IMR-90 (cell line): ENCODE results near the gene UGGT1. TPM values are rescaled to one million over a fixed set of nuclear protein-coding genes. Genes with fewer than 3 reads are reported as not detected.

Experiments
- ATAC-seq: fragments of 200-7000 bp; cut with Tn5 transposase; 2 replicates; pipeline ENCODE4 v1.9.1; 2020; ENCODE audit warnings: low read depth, mild to moderate bottlenecking, moderate library complexity
- BruUV-seq: library from RNA; stranded (reverse); fragments of 400-500 nt; replicated peaks from 2 replicates; lab custom pipeline; 2021; lab: Mats Ljungman, UMichigan
- CTCF ChIA-PET: fragments of 300-600 bp; formaldehyde crosslinking; extraction: SDS; loops from one replicate; lab custom pipeline; 2021; ENCODE audit warnings: antibody characterized with exemption; lab: Yijun Ruan, JAX
- POLR2A ChIA-PET: fragments of 300-600 bp; sonication (Branson Sonifier 250); formaldehyde crosslinking; loops from one replicate; lab custom pipeline; 2022; ENCODE audit warnings: antibody characterized with exemption; ENCODE audit not compliant: unreplicated experiment; lab: Charles Lee
- DNase-seq: peaks from one replicate; pipeline ENCODE4 v3.0.0; 2013
- H2AFZ ChIP-seq: replicated peaks from 2 replicates; pipeline ENCODE3; 2013; ENCODE audit warnings: low read length, mild to moderate bottlenecking; ENCODE audit not compliant: poor library complexity
- H2AK5ac ChIP-seq: 2 replicates; pipeline ENCODE4 v1.6.1; 2013; ENCODE audit warnings: low read depth, low read length, inconsistent platforms
- H2AK9ac ChIP-seq: replicated peaks from 2 replicates; pipeline ENCODE3; 2013; ENCODE audit warnings: mild to moderate bottlenecking, low read depth, low read length, moderate library complexity; ENCODE audit not compliant: poor library complexity
- H2BK120ac ChIP-seq: 2 replicates; pipeline ENCODE4 v1.6.1; 2013; ENCODE audit warnings: low read depth, low read length, inconsistent platforms
- H2BK15ac ChIP-seq: 3 replicates; pipeline ENCODE4 v1.6.1; 2013; ENCODE audit warnings: low read depth, low read length, inconsistent platforms
- H2BK20ac ChIP-seq: 2 replicates; pipeline ENCODE4 v1.6.1; 2013; ENCODE audit warnings: low read depth, mild to moderate bottlenecking, inconsistent platforms, low read length, moderate library complexity
- H2BK5ac ChIP-seq: 2 replicates; pipeline ENCODE4 v1.6.1; 2013; ENCODE audit warnings: mild to moderate bottlenecking, low read depth, low read length, inconsistent platforms; ENCODE audit not compliant: poor library complexity, severe bottlenecking
- H3K14ac ChIP-seq: replicated peaks from 2 replicates; pipeline ENCODE4 v1.6.1; 2013; ENCODE audit warnings: low read depth, low read length, inconsistent platforms
- H3K18ac ChIP-seq: 2 replicates; pipeline ENCODE4 v1.6.1; 2013; ENCODE audit warnings: low read depth, low read length, control low read depth
- H3K23ac ChIP-seq: 2 replicates; pipeline ENCODE4 v1.6.1; 2013; ENCODE audit warnings: low read depth, low read length, inconsistent platforms
- H3K27ac ChIP-seq: 2 replicates; pipeline ENCODE4 v1.5.1; 2013; ENCODE audit warnings: mild to moderate bottlenecking, control low read depth, low read length; ENCODE audit not compliant: insufficient read depth
- H3K27me3 ChIP-seq: 2 replicates; pipeline ENCODE4 v1.6.1; 2013; ENCODE audit warnings: low read length; ENCODE audit not compliant: control insufficient read depth, insufficient read depth
- H3K36me3 ChIP-seq: 2 replicates; pipeline ENCODE4 v1.6.1; 2013; ENCODE audit warnings: low read length, mixed read lengths; ENCODE audit not compliant: control insufficient read depth, insufficient read depth
- H3K4ac ChIP-seq: 2 replicates; pipeline ENCODE4 v1.6.1; 2013; ENCODE audit warnings: low read depth, low read length, inconsistent platforms
- H3K4me1 ChIP-seq: 2 replicates; pipeline ENCODE4 v1.6.1; 2013; ENCODE audit warnings: low read length, mixed read lengths; ENCODE audit not compliant: control insufficient read depth, insufficient read depth
- H3K4me2 ChIP-seq: 2 replicates; pipeline ENCODE4 v1.6.1; 2013; ENCODE audit warnings: low read depth, mild to moderate bottlenecking, control low read depth, low read length, moderate library complexity
- H3K4me3 ChIP-seq: 2 replicates; pipeline ENCODE4 v1.5.1; 2013; ENCODE audit warnings: low read depth, mild to moderate bottlenecking, control low read depth, low read length, moderate library complexity; ENCODE audit not compliant: insufficient read depth
- H3K56ac ChIP-seq: 2 replicates; pipeline ENCODE4 v1.6.1; 2013; ENCODE audit warnings: low read length, inconsistent platforms; ENCODE audit not compliant: insufficient read depth; ENCODE audit errors: extremely low read depth
- H3K79me1 ChIP-seq, 2 experiments: 2 replicates each; pipeline ENCODE4 v1.6.1; 2013; ENCODE audit warnings: low read length in 2 of 2, inconsistent platforms in 1 of 2, low read depth in 1 of 2
- H3K9ac ChIP-seq: 2 replicates; pipeline ENCODE4 v1.6.1; 2013; ENCODE audit warnings: low read depth, low read length, control low read depth
- H3K9me1 ChIP-seq: 2 replicates; pipeline ENCODE4 v1.6.1; 2013; ENCODE audit warnings: low read length, inconsistent platforms; ENCODE audit not compliant: insufficient read depth
- H3K9me3 ChIP-seq: 2 replicates; pipeline ENCODE4 v1.6.1; 2013; ENCODE audit warnings: low read length; ENCODE audit not compliant: control insufficient read depth, insufficient read depth
- H4K20me1 ChIP-seq: 2 replicates; pipeline ENCODE4 v1.6.1; 2013; ENCODE audit warnings: low read length, inconsistent platforms; ENCODE audit not compliant: insufficient read depth
- H4K5ac ChIP-seq: 2 replicates; pipeline ENCODE4 v1.6.1; 2013; ENCODE audit warnings: mild to moderate bottlenecking, low read depth, low read length, control low read depth
- H4K8ac ChIP-seq, 2 experiments: 2 replicates each; pipeline ENCODE4 v1.6.1; 2013; ENCODE audit warnings: low read depth in 2 of 2, low read length in 2 of 2, control low read depth in 1 of 2, inconsistent platforms in 1 of 2
- H4K91ac ChIP-seq: 2 replicates; pipeline ENCODE4 v1.6.1; 2013; ENCODE audit warnings: low read depth, low read length, inconsistent platforms; ENCODE audit not compliant: insufficient read depth
- CHD1 ChIP-seq: IDR thresholded peaks from 2 replicates; pipeline ENCODE4 v1.6.1; 2012; ENCODE audit warnings: low read depth, low read length, improper control_type of control experiment
- ELK1 ChIP-seq: fragments of 150-350 bp; IDR thresholded peaks from 2 replicates; pipeline ENCODE4 v1.6.1; 2016; ENCODE audit warnings: low read depth, mild to moderate bottlenecking, low read length, moderate library complexity, borderline replicate concordance
- FOS ChIP-seq: fragments of 150-350 bp; IDR thresholded peaks from 2 replicates; pipeline ENCODE4 v1.6.1; 2016; ENCODE audit warnings: low read depth, low read length
- MAFK ChIP-seq: IDR thresholded peaks from 2 replicates; pipeline ENCODE4 v1.6.1; 2012; ENCODE audit warnings: low read depth, low read length, improper control_type of control experiment
- MAZ ChIP-seq: IDR thresholded peaks from 2 replicates; pipeline ENCODE4 v1.6.1; 2012; ENCODE audit warnings: low read depth, mild to moderate bottlenecking, low read length, improper control_type of control experiment, moderate library complexity, borderline replicate concordance
- NFE2L2 ChIP-seq: fragments of 150-350 bp; IDR thresholded peaks from 2 replicates; pipeline ENCODE4 v1.6.1; 2016; ENCODE audit warnings: low read depth, mild to moderate bottlenecking, low read length
- POLR2A ChIP-seq: IDR thresholded peaks from 2 replicates; pipeline ENCODE4 v1.6.1; 2012; ENCODE audit warnings: mild to moderate bottlenecking, low read depth, low read length
- RAD21 ChIP-seq: IDR thresholded peaks from 2 replicates; pipeline ENCODE4 v1.6.1; 2012; ENCODE audit warnings: low read length, improper control_type of control experiment
- SMC3 ChIP-seq: fragments of 150-350 bp; IDR thresholded peaks from 2 replicates; pipeline ENCODE4 v1.6.1; 2016; ENCODE audit warnings: low read depth, mild to moderate bottlenecking, antibody characterized with exemption, low read length, moderate library complexity
- WGBS, 2 experiments: methylation state at CpG; one replicate each; pipeline versions ENCODE4 v1.1.5 to v1.1.7; 2013; ENCODE audit warnings: missing lambda C conversion rate in 2 of 2; ENCODE audit not compliant: insufficient read length in 1 of 2; ENCODE audit errors: extremely low coverage in 2 of 2; 5-methylcytosine and 5-hydroxymethylcytosine counted together
- dilution Hi-C: fragments of 300-500 bp; cut with HindIII; formaldehyde crosslinking; loops from one replicate; pipeline ENCODE4 v1.14.3; 2018; ENCODE audit warnings: low sequenced_read_pairs; ENCODE audit not compliant: unreplicated experiment
- in situ Hi-C: fragments of 300-500 bp; cut with MboI; formaldehyde crosslinking; loops from 3 replicates; pipeline ENCODE4 v1.14.3; 2019; ENCODE audit warnings: low sequenced_read_pairs, inconsistent platforms, mixed read lengths
- intact Hi-C: fragments of 100-400 bp; cut with micrococcal nuclease; formaldehyde crosslinking; loops from 2 replicates; pipeline ENCODE4 v1.10.0; 2022
- polyA plus RNA-seq, 3 experiments: library from polyadenylated mRNA; depleted of rRNA; stranded (reverse); fragments of >200 nt; gene quantifications; 2 replicates each; pipeline ENCODE4 v1.2.3, GENCODE V29; 2012; ENCODE audit warnings: low replicate concordance in 1 of 3
- total RNA-seq: library from RNA; depleted of rRNA; stranded (reverse); fragments of >200 nt; gene quantifications from 2 replicates; pipeline ENCODE4 v1.2.3, GENCODE V29; 2012
- TF ChIP-seq, protein P1 (sequence below): fragments of 150-350 bp; IDR thresholded peaks from 2 replicates; pipeline ENCODE4 v1.6.1; 2017; ENCODE audit warnings: mild to moderate bottlenecking, antibody characterized with exemption, low read length, low read depth
- TF ChIP-seq, protein P2 (sequence below): conservative IDR thresholded peaks from 2 replicates; pipeline ENCODE4 v1.5.1; 2012; ENCODE audit warnings: mild to moderate bottlenecking, low read depth, low read length, improper control_type of control experiment

Gene UGGT1
- total and polyA plus RNA-seq, 2 of the 4 experiments (the other 2 are of a cell fraction): 26.1 to 71.3 TPM

DNA sequence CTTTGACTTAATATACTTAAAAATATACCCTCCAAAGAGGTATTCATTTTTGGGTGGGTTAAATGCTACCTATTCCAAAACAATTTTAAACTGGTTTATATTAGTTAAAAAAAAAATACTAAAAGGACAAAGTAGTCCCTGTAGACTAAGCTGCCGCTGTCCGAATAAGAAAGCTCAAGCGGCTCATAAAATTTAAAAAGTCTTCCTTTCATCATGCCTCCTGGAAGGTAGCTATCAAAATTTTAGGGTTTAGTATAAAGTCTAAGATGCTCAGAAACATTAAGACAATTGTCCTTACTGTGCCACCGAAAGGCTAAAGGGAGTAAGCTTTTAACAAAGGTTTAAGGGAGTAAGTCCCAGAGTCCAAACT, 440 bp upstream of the UGGT1 start:
- in situ Hi-C loops: no loop called here
- H3K23ac ChIP-seq: peak overlapping the region; percentile 94

More for the DNA sequence above, 440 bp upstream of the UGGT1 start:
- WGBS, 2 experiments: no CpG with 5 or more reads among the region's 4 CpGs
- Histone ChIP-seq H2BK5ac (peak overlapping the region; percentile 81), H4K91ac (peak overlapping the region; percentile 93), H3K4me1 (no peaks in the 10 kb centered on the region), H3K79me1 (peaks cover 17 to 38% of the 10 kb centered on the region in 2 experiments), H2BK20ac (no peak overlapping the region), H3K4me3 (peak overlapping the region; percentile 92), H3K56ac (peak overlapping the region; percentile 99), H2BK120ac (peak overlapping the region; percentile 14; the same call in 1 of the 2 replicates), H4K5ac (peak overlapping the region; percentile 99), H2AFZ (peak overlapping the region; percentile 98), H3K27ac (peak overlapping the region; percentile 94), H2BK15ac (no peak overlapping the region), H2AK5ac (peak overlapping the region; percentile 67; the same call in 1 of the 2 replicates), H3K18ac (peak overlapping the region; percentile 91), H3K9me3 (no peaks in the 10 kb centered on the region), H3K14ac (peak overlapping the region; percentile 97), H3K4ac (peak overlapping the region; percentile 87), H4K20me1 (no peaks in the 10 kb centered on the region; the same call in 1 of the 2 replicates), H2AK9ac (peak overlapping the region; percentile 48), H3K36me3 (peaks cover 2% of the 10 kb centered on the region; the same call in 1 of the 2 replicates), H3K9me1 (peaks cover 4% of the 10 kb centered on the region; the same call in 1 of the 2 replicates), H4K8ac (peak overlapping the region; percentile 98), H3K9ac (peak overlapping the region; percentile 98), H3K27me3 (no peaks in the 10 kb centered on the region), H3K4me2 (peak overlapping the region; percentile 86; the same call in 1 of the 2 replicates)
- ATAC-seq (no peak), DNase-seq (no peak)
- dilution Hi-C loops (no loop called here), intact Hi-C loops (no loop called here)
- POLR2A ChIA-PET: interaction anchor here (0.6 kb wide), 1 partner anchor 27 kb away, joined by 3 read pairs; no protein-coding TSS in a partner anchor
- CTCF ChIA-PET: interaction anchor here (0.6 to 1.0 kb wide), 3 partner anchors 10 to 89 kb away, joined by 3 to 5 read pairs (median 4); no protein-coding TSS in a partner anchor
- TF ChIP-seq POLR2A: no peak
- TF ChIP-seq, protein P1, sequence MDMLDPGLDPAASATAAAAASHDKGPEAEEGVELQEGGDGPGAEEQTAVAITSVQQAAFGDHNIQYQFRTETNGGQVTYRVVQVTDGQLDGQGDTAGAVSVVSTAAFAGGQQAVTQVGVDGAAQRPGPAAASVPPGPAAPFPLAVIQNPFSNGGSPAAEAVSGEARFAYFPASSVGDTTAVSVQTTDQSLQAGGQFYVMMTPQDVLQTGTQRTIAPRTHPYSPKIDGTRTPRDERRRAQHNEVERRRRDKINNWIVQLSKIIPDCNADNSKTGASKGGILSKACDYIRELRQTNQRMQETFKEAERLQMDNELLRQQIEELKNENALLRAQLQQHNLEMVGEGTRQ: no peak
- TF ChIP-seq, protein P2, sequence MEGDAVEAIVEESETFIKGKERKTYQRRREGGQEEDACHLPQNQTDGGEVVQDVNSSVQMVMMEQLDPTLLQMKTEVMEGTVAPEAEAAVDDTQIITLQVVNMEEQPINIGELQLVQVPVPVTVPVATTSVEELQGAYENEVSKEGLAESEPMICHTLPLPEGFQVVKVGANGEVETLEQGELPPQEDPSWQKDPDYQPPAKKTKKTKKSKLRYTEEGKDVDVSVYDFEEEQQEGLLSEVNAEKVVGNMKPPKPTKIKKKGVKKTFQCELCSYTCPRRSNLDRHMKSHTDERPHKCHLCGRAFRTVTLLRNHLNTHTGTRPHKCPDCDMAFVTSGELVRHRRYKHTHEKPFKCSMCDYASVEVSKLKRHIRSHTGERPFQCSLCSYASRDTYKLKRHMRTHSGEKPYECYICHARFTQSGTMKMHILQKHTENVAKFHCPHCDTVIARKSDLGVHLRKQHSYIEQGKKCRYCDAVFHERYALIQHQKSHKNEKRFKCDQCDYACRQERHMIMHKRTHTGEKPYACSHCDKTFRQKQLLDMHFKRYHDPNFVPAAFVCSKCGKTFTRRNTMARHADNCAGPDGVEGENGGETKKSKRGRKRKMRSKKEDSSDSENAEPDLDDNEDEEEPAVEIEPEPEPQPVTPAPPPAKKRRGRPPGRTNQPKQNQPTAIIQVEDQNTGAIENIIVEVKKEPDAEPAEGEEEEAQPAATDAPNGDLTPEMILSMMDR: no peak
- no peak for TF ChIP-seq SMC3
- TF ChIP-seq RAD21: no peak
- TF ChIP-seq FOS: no peak
- no peak for TF ChIP-seq ELK1
- no peak for TF ChIP-seq CHD1
- TF ChIP-seq NFE2L2: no peak
- TF ChIP-seq MAFK: no peak
- TF ChIP-seq MAZ: no peak
- no TSS peak for BruUV-seq
